NCI-H345 treated with DMSO at 0.1 percent for 48 hours (cell line): Measurements from ENCODE around the gene DNAI1.
A peak's percentile ranks its signal among the peaks of the same experiment; 100 is the strongest.

ENCODE experiments used
- DNase-seq: peaks from one replicate; lab custom pipeline; 2025; ENCODE audit not compliant: unreplicated experiment; lab: John Stamatoyannopoulos, UW

Gene DNAI1

GRCh38 chr9:34540827-34541226 lies 82.2 kb downstream of the DNAI1 start:
- DNase-seq = no peak

GRCh38 chr9:34541540-34541939 lies 82.9 kb downstream of the DNAI1 start:
- DNase-seq = no peak

GRCh38 chr9:34544035-34544434 lies 85.4 kb downstream of the DNAI1 start:
- no peak for DNase-seq

GRCh38 chr9:34545497-34545896 lies 86.9 kb downstream of the DNAI1 start:
- DNase-seq = no peak

- DNase-seq = no peak
These were observed 87.7 kb downstream of the DNAI1 start for GRCh38 chr9:34546102-34546833.

- DNase-seq = peak; percentile 2
These were observed 88.5 kb downstream of the DNAI1 start for GRCh38 chr9:34546834-34547827.

GRCh38 chr9:34547960-34548611 lies 89.5 kb downstream of the DNAI1 start:
- DNase-seq = peak; percentile 14

GRCh38 chr9:34549407-34549732 lies 90.8 kb downstream of the DNAI1 start:
- DNase-seq = no peak

GRCh38 chr9:34550016-34550680 lies 91.5 kb downstream of the DNAI1 start:
- no peak for DNase-seq

- no peak for DNase-seq
These were observed 92.2 kb downstream of the DNAI1 start for GRCh38 chr9:34550681-34551270.

- no peak for DNase-seq
These were observed 93.4 kb downstream of the DNAI1 start for GRCh38 chr9:34551751-34552605.

GRCh38 chr9:34552606-34552981 lies 94.0 kb downstream of the DNAI1 start:
- DNase-seq = no peak

GRCh38 chr9:34552986-34553385 lies 94.4 kb downstream of the DNAI1 start:
- no peak for DNase-seq

GRCh38 chr9:34553511-34554021 lies 95.0 kb downstream of the DNAI1 start:
- DNase-seq = no peak

GRCh38 chr9:34554211-34555001 lies 95.8 kb downstream of the DNAI1 start:
- DNase-seq = peak; percentile 71

GRCh38 chr9:34555002-34555348 lies 96.4 kb downstream of the DNAI1 start:
- no peak for DNase-seq

- DNase-seq = no peak
These were observed 96.9 kb downstream of the DNAI1 start for GRCh38 chr9:34555500-34555899.

- no peak for DNase-seq
These were observed 97.4 kb downstream of the DNAI1 start for GRCh38 chr9:34555936-34556525.

- no peak for DNase-seq
These were observed 98.3 kb downstream of the DNAI1 start for GRCh38 chr9:34556949-34557348.
